HEK293T (cell line): ENCODE data around the gene MTMR6.

ENCODE experiments used
- BHLHE40 ChIP-seq: fragments of 450-650 bp; IDR thresholded peaks from 2 replicates; pipeline ENCODE4 v1.6.1; 2016; ENCODE audit warnings: mild to moderate bottlenecking, moderate library complexity, borderline replicate concordance
- CTBP1 ChIP-seq: fragments of 450-650 bp; IDR thresholded peaks from 2 replicates; pipeline ENCODE4 v1.6.1; 2016; ENCODE audit warnings: borderline replicate concordance
- ELF4 ChIP-seq: fragments of 450-650 bp; IDR thresholded peaks from 2 replicates; pipeline ENCODE4 v1.6.1; 2017; ENCODE audit warnings: antibody characterized with exemption
- FOXA1 ChIP-seq: fragments of 450-650 bp; IDR thresholded peaks from 2 replicates; pipeline ENCODE4 v1.6.1; 2016; ENCODE audit warnings: mild to moderate bottlenecking
- FOXK2 ChIP-seq: fragments of 450-650 bp; IDR thresholded peaks from 2 replicates; pipeline ENCODE4 v1.6.1; 2016; ENCODE audit warnings: mild to moderate bottlenecking
- FOXM1 ChIP-seq: fragments of 450-650 bp; IDR thresholded peaks from 2 replicates; pipeline ENCODE4 v1.6.1; 2017; ENCODE audit warnings: mild to moderate bottlenecking, borderline replicate concordance
- L3MBTL2 ChIP-seq: fragments of 450-650 bp; conservative IDR thresholded peaks from 2 replicates; pipeline ENCODE4 v1.6.1; 2016; ENCODE audit warnings: mild to moderate bottlenecking
- NFRKB ChIP-seq: fragments of 450-650 bp; IDR thresholded peaks from 2 replicates; pipeline ENCODE4 v1.6.1; 2016; ENCODE audit warnings: mild to moderate bottlenecking, moderate library complexity
- SP1 ChIP-seq: fragments of 450-650 bp; IDR thresholded peaks from 2 replicates; pipeline ENCODE4 v1.6.1; 2017
- TARDBP ChIP-seq: fragments of 450-650 bp; IDR thresholded peaks from 2 replicates; pipeline ENCODE4 v1.6.1; 2016
- TF ChIP-seq, protein P1 (sequence below): fragments of 450-650 bp; IDR thresholded peaks from 2 replicates; pipeline ENCODE4 v1.6.1; 2016

DNA sequence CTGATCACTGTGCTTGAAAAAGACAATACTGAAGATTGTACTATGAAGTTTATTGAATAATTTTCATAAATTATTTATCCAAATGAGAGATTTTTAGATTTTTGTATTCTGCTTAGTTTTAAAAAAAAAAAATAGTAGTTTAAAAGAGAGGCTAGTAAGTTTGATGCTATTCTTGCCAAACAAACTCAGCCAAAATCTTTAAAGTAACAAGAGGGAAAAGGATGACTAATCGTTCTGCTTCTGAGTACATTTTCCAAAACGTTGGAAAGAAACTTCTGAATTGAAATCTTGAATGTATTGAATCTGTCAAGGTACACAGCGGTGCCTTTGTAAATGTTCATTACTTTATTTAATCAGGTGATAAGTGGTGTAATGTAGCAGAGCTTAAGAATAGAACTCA lies 48.6 kb upstream of the MTMR6 start:
- TF ChIP-seq FOXA1 (no peak), FOXK2 (no peak), L3MBTL2 (no peak), CTBP1 (no peak), NFRKB (no peak), FOXM1 (no peak), BHLHE40 (no peak), TARDBP (no peak), SP1 (no peak), ELF4 (no peak)
- TF ChIP-seq, protein P1, sequence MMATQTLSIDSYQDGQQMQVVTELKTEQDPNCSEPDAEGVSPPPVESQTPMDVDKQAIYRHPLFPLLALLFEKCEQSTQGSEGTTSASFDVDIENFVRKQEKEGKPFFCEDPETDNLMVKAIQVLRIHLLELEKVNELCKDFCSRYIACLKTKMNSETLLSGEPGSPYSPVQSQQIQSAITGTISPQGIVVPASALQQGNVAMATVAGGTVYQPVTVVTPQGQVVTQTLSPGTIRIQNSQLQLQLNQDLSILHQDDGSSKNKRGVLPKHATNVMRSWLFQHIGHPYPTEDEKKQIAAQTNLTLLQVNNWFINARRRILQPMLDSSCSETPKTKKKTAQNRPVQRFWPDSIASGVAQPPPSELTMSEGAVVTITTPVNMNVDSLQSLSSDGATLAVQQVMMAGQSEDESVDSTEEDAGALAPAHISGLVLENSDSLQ, result no peak
